GM19324 (cell line): ENCODE data around the gene MTERF4.

Experiments
- ATAC-seq: cut with Tn5 transposase; IDR thresholded peaks from one replicate; pipeline ENCODE4 v1.9.1; 2021; ENCODE audit warnings: mild to moderate bottlenecking, moderate library complexity; ENCODE audit not compliant: unreplicated experiment, low FRiP score

MTERF4 gene

DNA sequence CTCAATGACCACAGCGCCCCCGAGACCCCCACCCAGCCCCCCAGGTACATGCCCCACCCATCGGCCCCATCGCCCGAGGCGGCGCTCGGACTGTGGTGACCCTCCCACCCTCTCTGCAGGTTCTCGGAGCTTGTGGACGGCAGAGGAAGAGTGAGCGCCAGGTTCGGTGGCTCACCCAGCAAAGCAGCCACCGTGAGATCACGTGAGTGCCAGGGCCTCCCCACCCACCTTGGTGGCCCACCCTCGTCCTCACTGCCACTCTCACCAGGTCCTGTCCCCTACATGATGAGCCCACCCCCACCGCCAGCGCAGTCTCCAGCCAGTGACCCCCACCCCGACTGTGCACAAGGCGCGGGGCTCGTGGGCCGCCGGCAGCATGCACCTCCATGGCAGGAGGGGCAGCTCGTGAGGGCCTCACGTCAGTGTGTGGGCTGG, 30.4 kb downstream of the MTERF4 start:
- ATAC-seq, result no peak

DNA sequence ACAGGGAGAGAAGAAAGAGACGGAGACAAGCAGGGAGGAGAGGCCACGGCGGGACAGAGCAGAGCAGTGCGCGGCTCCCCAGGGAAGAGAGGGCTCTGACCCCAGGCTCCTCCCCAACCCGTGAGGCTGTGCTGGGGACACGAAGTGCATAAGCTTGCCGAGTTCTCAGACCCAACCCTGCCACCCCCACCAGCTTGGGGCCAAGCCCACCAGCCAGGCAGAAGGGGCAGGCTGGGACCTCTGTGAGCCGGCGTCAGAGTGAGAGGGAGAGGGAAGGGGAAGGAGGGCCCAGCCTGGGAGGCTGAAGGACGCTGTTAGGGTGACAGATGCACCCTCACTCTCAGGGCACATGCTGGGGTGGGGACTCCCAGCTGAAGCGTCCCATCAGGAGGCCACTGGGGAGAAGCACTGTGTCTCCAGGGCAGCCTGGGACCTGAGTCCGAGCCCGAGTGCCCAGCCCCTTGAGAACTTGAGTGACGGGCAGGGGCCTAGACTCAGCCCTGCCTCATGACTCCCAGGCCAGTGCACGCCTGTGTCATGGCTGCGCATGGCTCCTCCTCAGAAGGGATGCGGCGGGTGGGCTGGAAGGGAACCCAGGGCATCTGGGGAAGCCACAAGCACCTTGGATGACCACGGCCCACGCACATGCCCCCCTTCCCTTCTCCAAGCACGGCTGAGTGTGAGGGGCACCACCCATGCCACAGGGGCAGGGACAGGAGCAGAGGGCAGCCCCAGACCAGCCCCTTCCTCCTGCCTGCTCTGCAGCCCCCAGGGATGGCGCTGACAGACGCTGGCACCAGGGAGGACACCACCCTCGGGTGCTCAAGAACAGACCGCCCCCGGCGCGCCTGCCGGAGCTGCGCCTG, 31.0 kb downstream of the MTERF4 start:
- ATAC-seq, result no peak

- ATAC-seq, result no peak
Measured at GRCh38 chr2:241070361-241070760, 31.7 kb downstream of the MTERF4 start.

GRCh38 chr2:241069821-241070281, 32.2 kb downstream of the MTERF4 start:
- ATAC-seq, result no peak

DNA sequence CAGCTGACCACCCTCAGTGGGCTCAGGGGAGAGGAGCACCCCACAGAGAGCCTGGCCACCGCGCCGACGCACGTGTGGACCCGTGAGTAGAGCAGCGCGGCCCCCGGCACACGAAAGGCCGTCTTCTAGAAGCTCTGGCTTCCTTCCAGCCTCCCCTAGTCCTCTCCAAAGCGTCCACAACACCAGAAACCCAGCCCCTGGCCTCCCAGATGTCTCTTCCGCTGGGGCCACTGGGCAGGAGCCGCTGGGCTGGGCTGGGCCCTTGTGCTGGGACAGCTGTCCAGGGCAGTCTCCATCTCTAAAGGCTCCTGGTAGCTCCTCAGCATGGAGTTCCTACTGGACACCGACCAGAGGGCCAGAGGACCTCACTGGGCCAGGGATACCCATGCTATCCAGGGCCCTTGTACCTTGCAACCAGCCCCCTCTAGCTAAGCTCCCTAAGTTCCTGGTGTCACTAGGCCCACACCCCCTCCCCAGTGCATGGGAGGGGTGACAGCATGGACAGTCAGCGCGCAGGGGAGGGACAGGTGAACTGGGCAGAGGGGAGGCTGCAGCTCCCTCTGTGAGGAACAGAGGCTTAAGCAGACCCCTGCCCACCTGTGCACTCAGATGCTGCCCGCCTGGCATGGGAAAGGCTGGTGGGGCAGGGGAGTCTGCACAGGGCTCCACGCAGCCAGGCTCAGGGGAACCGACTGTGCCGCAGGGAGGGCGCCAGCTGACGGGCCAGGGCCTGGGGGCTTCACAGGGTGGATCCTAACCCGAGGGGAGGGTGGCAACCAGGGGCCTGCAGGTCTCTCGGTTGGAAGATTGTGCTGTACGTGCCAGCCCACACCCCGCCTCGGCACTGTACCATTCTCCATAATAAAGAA, 32.9 kb downstream of the MTERF4 start:
- no peak for ATAC-seq

DNA sequence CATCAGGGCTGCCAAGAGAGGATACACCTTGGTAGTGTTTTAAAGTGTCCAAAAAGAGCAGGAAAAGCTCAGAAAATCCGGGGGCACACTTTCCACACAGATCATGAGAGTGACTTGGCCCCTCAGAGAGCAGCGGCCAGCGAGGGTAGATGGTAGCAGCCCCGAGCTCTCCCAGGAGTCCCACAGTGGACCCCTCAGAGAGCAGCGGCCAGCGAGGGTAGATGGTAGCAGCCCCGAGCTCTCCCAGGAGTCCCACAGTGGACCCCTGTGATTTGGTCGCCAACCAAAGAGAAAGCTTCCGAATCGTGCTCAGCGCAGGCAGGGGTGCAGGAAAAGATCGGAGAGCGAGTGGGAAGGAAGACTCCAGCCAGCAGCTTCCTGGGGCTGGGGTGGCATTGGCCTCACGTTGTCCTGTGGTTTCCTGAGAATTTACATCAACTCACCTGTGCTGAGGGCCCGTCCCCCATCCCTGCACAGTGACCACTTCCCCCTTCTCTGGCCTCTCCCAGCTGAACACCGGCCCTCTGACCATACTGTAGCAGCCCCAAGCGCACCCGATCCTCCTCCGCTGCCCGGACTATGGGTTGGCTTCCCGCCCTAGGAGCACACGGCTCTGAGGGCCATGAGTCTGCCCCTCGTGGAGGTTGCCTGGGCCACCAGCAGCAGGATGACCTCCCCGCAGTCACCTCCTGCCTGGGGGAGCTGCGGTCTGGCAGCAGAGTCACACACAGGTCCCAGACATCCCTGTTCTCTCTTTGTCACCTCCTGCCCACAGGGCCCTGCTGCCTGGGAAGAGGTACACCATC, 33.7 kb downstream of the MTERF4 start:
- no peak for ATAC-seq

- ATAC-seq, result no peak
Measured at GRCh38 chr2:241067501-241068135, 34.5 kb downstream of the MTERF4 start.

- ATAC-seq, result no peak
Measured at GRCh38 chr2:241066893-241067341, 35.2 kb downstream of the MTERF4 start.

DNA sequence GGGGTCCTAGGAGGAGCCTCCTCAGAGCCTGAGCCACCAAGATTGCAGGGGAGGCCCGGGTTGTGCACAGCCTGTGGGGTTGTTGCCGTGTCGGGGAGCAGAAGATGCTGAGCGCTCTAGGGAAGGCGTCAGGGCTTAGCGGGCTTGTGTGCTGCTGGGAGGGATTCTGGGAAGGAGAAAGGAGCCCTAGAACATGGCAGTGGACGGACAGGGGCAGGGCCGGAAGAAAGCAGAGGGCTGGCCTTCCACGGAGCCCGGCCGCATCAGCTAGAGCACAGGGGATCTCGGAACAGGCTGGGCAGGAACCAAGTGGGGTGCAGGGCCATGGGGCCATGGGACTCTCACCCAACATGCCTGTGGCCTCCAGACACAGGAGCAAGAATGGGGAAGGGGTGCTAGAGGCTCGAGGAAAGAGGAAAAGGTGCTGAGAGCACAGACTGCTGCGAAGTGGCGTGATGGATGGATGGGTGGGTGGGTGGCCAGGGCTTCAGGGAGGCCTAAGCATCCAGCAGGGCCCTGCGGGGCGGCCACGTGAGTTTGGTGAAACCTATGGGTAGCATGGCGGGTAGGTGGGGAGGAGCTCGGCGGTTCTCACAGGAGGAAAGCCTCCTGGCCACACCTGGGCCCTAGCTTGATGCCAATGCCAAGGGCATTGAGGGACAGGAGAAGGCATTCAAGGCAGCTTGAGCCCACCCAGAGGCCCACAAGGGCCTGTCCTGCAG, 35.8 kb downstream of the MTERF4 start:
- ATAC-seq, result no peak

GRCh38 chr2:241065355-241065803, 36.7 kb downstream of the MTERF4 start:
- ATAC-seq, result no peak

DNA sequence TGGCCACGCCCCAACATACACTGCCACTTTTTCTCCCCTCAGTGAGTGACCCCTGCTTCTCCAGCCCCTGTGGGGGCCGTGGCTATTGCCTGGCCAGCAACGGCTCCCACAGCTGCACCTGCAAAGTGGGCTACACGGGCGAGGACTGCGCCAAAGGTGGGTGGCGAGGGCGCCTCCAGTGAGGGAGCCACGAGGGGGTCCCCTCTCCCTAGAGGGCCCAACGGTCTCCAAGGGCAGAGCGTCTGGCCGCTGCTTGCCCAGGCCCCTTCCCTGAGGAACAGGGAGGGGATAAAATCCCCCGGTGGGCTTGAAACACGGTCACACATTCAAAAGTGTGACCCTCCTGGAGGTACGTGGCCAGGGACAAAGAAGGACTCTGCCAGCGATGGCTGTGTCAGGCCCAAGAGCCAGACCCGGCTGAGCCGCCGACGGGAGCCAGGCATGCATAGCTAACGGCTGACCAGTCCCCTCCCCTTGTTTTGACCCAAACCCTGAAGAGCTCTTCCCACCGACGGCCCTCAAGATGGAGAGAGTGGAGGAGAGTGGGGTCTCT, 37.2 kb downstream of the MTERF4 start:
- ATAC-seq, result no peak

- no peak for ATAC-seq
Measured at GRCh38 chr2:241064008-241064801, 37.9 kb downstream of the MTERF4 start.

- no peak for ATAC-seq
Measured at GRCh38 chr2:241063587-241063986, 38.5 kb downstream of the MTERF4 start.

- no peak for ATAC-seq
Measured at GRCh38 chr2:241063093-241063551, 39.0 kb downstream of the MTERF4 start.

GRCh38 chr2:241062389-241063092, 39.5 kb downstream of the MTERF4 start:
- no peak for ATAC-seq

DNA sequence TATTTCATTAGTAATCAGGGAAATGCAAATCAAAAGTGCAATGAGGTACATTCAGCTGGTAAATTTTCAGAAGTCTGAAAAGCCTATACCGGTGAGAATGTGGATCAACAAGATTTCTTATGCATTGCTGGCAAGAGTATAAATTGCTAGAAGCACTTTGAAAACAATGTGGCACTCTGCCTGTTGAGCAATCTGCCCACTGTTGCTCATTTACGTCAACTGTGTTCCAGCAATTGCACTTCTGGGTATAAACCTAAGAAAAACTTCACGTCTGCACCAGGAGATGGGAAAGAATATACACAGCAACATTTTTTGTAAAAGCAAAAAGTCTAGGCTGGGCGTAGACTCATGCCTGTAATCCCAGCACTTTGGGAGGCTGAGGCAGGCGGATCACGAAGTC, 40.8 kb downstream of the MTERF4 start:
- no peak for ATAC-seq

GRCh38 chr2:241053576-241054251, 48.4 kb downstream of the MTERF4 start:
- ATAC-seq, result no peak
